SK-N-SH (cell line): Measurements from ENCODE around the gene KCNQ5. TPM values are rescaled to one million over a fixed set of nuclear protein-coding genes. Genes with fewer than 3 reads are reported as not detected.

Experiments used
- CTCF ChIA-PET: fragments of 300-600, 350-600 bp; formaldehyde crosslinking; extraction: SDS; loops from one replicate; lab custom pipeline; 2021; lab: Yijun Ruan, JAX
- POLR2A ChIA-PET: fragments of 350-600 bp; sonication (Branson Sonifier 250); formaldehyde crosslinking; extraction: SDS; loops from one replicate; lab custom pipeline; 2020; ENCODE audit warnings: antibody characterized with exemption, inconsistent platforms; lab: Yijun Ruan, JAX
- DNase-seq: peaks from one replicate; pipeline ENCODE4 v3.0.0; 2012
- H2AFZ ChIP-seq: fragments of 200-600 bp; sonication (generic); 2 replicates; pipeline ENCODE4 v1.8.1; 2016; ENCODE audit warnings: antibody characterized with exemption, mild to moderate bottlenecking, low read depth
- H3F3A ChIP-seq: fragments of 200-600 bp; sonication (generic); replicated peaks from 2 replicates; pipeline ENCODE3; 2016; ENCODE audit warnings: antibody characterized with exemption, mild to moderate bottlenecking; ENCODE audit not compliant: insufficient read depth
- H3K27ac ChIP-seq, 2 experiments: fragments of 200-500 bp in 1 of 2; fragments of 200-600 bp in 1 of 2; sonication (Bioruptor generic) in 1 of 2; sonication (generic), shearing (Covaris generic) in 1 of 2; 2 replicates each; pipeline versions ENCODE4 v1.5.1 to v1.6.1; 2014 to 2016; ENCODE audit warnings: low read depth in 2 of 2, inconsistent platforms in 1 of 2, low read length in 1 of 2, mild to moderate bottlenecking in 1 of 2, mixed read lengths in 1 of 2
- H3K27me3 ChIP-seq: fragments of 200-600 bp; sonication (generic), shearing (Covaris generic); 2 replicates; pipeline ENCODE4 v1.6.1; 2016; ENCODE audit warnings: mixed run types; ENCODE audit not compliant: insufficient read depth
- H3K36me3 ChIP-seq, 2 experiments: fragments of 200-500 bp in 1 of 2; fragments of 200-600 bp in 1 of 2; sonication (Bioruptor generic) in 1 of 2; sonication (generic) in 1 of 2; replicated peaks in 1 of 2; 2 replicates each; pipeline versions ENCODE3 to v1.5.1; 2014 to 2016; ENCODE audit warnings: low read length in 1 of 2, mild to moderate bottlenecking in 1 of 2; ENCODE audit not compliant: insufficient read depth in 2 of 2, control insufficient read depth in 1 of 2
- H3K4me1 ChIP-seq, 2 experiments: fragments of 200-500 bp in 1 of 2; fragments of 200-600 bp in 1 of 2; sonication (Bioruptor generic) in 1 of 2; sonication (generic), shearing (Covaris generic) in 1 of 2; 2 replicates each; pipeline versions ENCODE4 v1.5.1 to v1.6.1; 2014 to 2016; ENCODE audit warnings: low read depth in 1 of 2, low read length in 1 of 2, mixed run types in 1 of 2; ENCODE audit not compliant: insufficient read depth in 2 of 2, control insufficient read depth in 1 of 2
- H3K4me2 ChIP-seq: fragments of 200-600 bp; sonication (generic), shearing (Covaris generic); 2 replicates; pipeline ENCODE4 v1.6.1; 2017; ENCODE audit warnings: mixed run types
- H3K4me3 ChIP-seq, 2 experiments: fragments of 200-500 bp in 1 of 2; fragments of 200-600 bp in 1 of 2; sonication (Bioruptor generic) in 1 of 2; sonication (generic), shearing (Covaris generic) in 1 of 2; 2 replicates each; pipeline versions ENCODE4 v1.5.1 to v1.8.1; 2014 to 2016; ENCODE audit warnings: low read depth in 2 of 2, inconsistent platforms in 1 of 2, low read length in 1 of 2, mild to moderate bottlenecking in 1 of 2, mixed read lengths in 1 of 2, moderate library complexity in 1 of 2
- H3K79me2 ChIP-seq: fragments of 200-600 bp; sonication (generic); 2 replicates; pipeline ENCODE4 v1.8.1; 2017; ENCODE audit warnings: mild to moderate bottlenecking; ENCODE audit not compliant: insufficient read depth
- H3K9ac ChIP-seq: fragments of 200-600 bp; sonication (generic); 2 replicates; pipeline ENCODE4 v1.6.1; 2017; ENCODE audit warnings: mixed run types
- H3K9me2 ChIP-seq: fragments of 200-600 bp; sonication (generic); 2 replicates; pipeline ENCODE4 v1.6.1; 2017; ENCODE audit warnings: mixed run types
- H3K9me3 ChIP-seq: fragments of 200-600 bp; sonication (generic); 2 replicates; pipeline ENCODE4 v1.6.1; 2017; ENCODE audit warnings: mixed run types, mild to moderate bottlenecking, moderate library complexity
- H4K20me1 ChIP-seq: fragments of 200-600 bp; sonication (generic); 2 replicates; pipeline ENCODE4 v1.6.1; 2017; ENCODE audit warnings: mild to moderate bottlenecking, mixed run types; ENCODE audit not compliant: insufficient read depth
- CTCF ChIP-seq: fragments of 200-600 bp; sonication (generic); IDR thresholded peaks from 2 replicates; pipeline ENCODE4 v1.6.1; 2017; ENCODE audit warnings: antibody characterized with exemption, mild to moderate bottlenecking, moderate library complexity
- ELF1 ChIP-seq: IDR thresholded peaks from 2 replicates; pipeline ENCODE4 v1.4.0; 2012
- EZH2phosphoT487 ChIP-seq: fragments of 200-600 bp; sonication (generic); IDR thresholded peaks from 2 replicates; pipeline ENCODE4 v1.6.1; 2017; ENCODE audit warnings: low read depth, mixed run types, mild to moderate bottlenecking, antibody characterized with exemption, moderate library complexity, borderline replicate concordance
- FOXJ3 ChIP-seq: sonication (generic); formaldehyde crosslinking; IDR thresholded peaks from 2 replicates; pipeline ENCODE4 v1.5.1; 2020; ENCODE audit warnings: mild to moderate bottlenecking, missing genetic modification reagents
- FOXM1 ChIP-seq: IDR thresholded peaks from 2 replicates; pipeline ENCODE4 v1.4.0; 2012; ENCODE audit warnings: low read depth, mild to moderate bottlenecking
- MAX ChIP-seq: IDR thresholded peaks from 2 replicates; pipeline ENCODE4 v1.4.0; 2012; ENCODE audit warnings: low read depth
- MEF2A ChIP-seq: IDR thresholded peaks from 2 replicates; pipeline ENCODE4 v1.4.0; 2012; ENCODE audit warnings: low read depth, borderline replicate concordance
- MXI1 ChIP-seq: IDR thresholded peaks from 2 replicates; pipeline ENCODE4 v1.6.1; 2012; ENCODE audit warnings: mild to moderate bottlenecking, low read depth, low read length, improper control_type of control experiment
- RAD21 ChIP-seq: IDR thresholded peaks from 2 replicates; pipeline ENCODE4 v1.6.1; 2012; ENCODE audit warnings: mild to moderate bottlenecking, low read length
- RCOR1 ChIP-seq: fragments of 150-350 bp; IDR thresholded peaks from 2 replicates; pipeline ENCODE4 v1.6.1; 2017; ENCODE audit warnings: antibody characterized with exemption, low read length
- RFX5 ChIP-seq: IDR thresholded peaks from 2 replicates; pipeline ENCODE4 v1.6.1; 2012; ENCODE audit warnings: mild to moderate bottlenecking, improper control_type of control experiment, low read length
- SMC3 ChIP-seq: IDR thresholded peaks from 2 replicates; pipeline ENCODE4 v1.6.1; 2012; ENCODE audit warnings: low read depth, low read length, improper control_type of control experiment
- TAF1 ChIP-seq: IDR thresholded peaks from 2 replicates; pipeline ENCODE4 v1.6.1; 2012; ENCODE audit warnings: low read depth, mild to moderate bottlenecking, low read length, moderate library complexity, borderline replicate concordance
- TCF12 ChIP-seq: IDR thresholded peaks from 2 replicates; pipeline ENCODE4 v1.4.0; 2012
- USF1 ChIP-seq: IDR thresholded peaks from 2 replicates; pipeline ENCODE4 v1.4.0; 2012; ENCODE audit warnings: low read depth, borderline replicate concordance
- ZBTB33 ChIP-seq: IDR thresholded peaks from 2 replicates; pipeline ENCODE4 v1.4.0; 2012; ENCODE audit warnings: low read depth, borderline replicate concordance
- WGBS: methylation state at CpG from one replicate; pipeline ENCODE4 v1.1.6; 2017; ENCODE audit warnings: low lambda C conversion rate; 5-methylcytosine and 5-hydroxymethylcytosine counted together
- polyA plus RNA-seq, 3 experiments: library from polyadenylated mRNA; depleted of rRNA; stranded (reverse); fragments of >200 nt; gene quantifications; 2 replicates each; pipeline ENCODE4 v1.2.3, GENCODE V29; 2012

The KCNQ5 gene
- polyA plus RNA-seq, 1 of the 3 experiments (the other 2 are of a cell fraction): 3.2 TPM

- no peak for TF ChIP-seq ELF1
- no peaks in the 10 kb centered on the region for H3F3A ChIP-seq
- CTCF ChIA-PET: no interaction called here
- H3K79me2 ChIP-seq: no peaks in the 10 kb centered on the region
- WGBS: 98% methylated on average over 7 of the region's 7 CpGs
- H3K9me2 ChIP-seq: no peaks in the 10 kb centered on the region
- H3K27ac ChIP-seq: no peak overlapping the region
- H2AFZ ChIP-seq: no peak overlapping the region
- no peak for DNase-seq
- H3K9me3 ChIP-seq: no peaks in the 10 kb centered on the region
- no peaks in the 10 kb centered on the region for H4K20me1 ChIP-seq
- H3K9ac ChIP-seq: no peak overlapping the region
- no peaks in the 10 kb centered on the region for H3K4me1 ChIP-seq
- H3K27me3 ChIP-seq: no peaks in the 10 kb centered on the region
- H3K4me2 ChIP-seq: no peak overlapping the region
- no peak overlapping the region for H3K4me3 ChIP-seq
- POLR2A ChIA-PET: no interaction called here
- peaks cover 0 to 20% of the 10 kb centered on the region in 2 experiments for H3K36me3 ChIP-seq
Measured at GRCh38 chr6:73194744-73195143, 572.9 kb downstream of the KCNQ5 start.

- H3K4me2 ChIP-seq: no peak overlapping the region
- no peaks in the 10 kb centered on the region for H3K27me3 ChIP-seq
- TF ChIP-seq MXI1: no peak
- no peak for TF ChIP-seq RCOR1
- no peak for TF ChIP-seq FOXJ3 (CRISPR knock-in tag)
- TF ChIP-seq USF1: no peak
- no peak for TF ChIP-seq MAX
- TF ChIP-seq TAF1: no peak
- no peak for TF ChIP-seq SMC3
- TF ChIP-seq TCF12: no peak
- no peak for TF ChIP-seq ELF1
- no peak for TF ChIP-seq RFX5
- no peak for TF ChIP-seq EZH2phosphoT487
- no peak for TF ChIP-seq ZBTB33
- no peak for TF ChIP-seq MEF2A
- TF ChIP-seq RAD21: no peak
- TF ChIP-seq CTCF: no peak
- TF ChIP-seq FOXM1: no peak
- DNase-seq: no peak
- no peaks in the 10 kb centered on the region for H3K79me2 ChIP-seq
- H3K4me3 ChIP-seq: no peak overlapping the region
- no peak overlapping the region for H3K9ac ChIP-seq
- no peak overlapping the region for H3K27ac ChIP-seq
- H2AFZ ChIP-seq: no peak overlapping the region
- peaks cover 0 to 6% of the 10 kb centered on the region in 2 experiments for H3K36me3 ChIP-seq
- H3K9me2 ChIP-seq: no peaks in the 10 kb centered on the region
- H3K9me3 ChIP-seq: no peaks in the 10 kb centered on the region
- ChIA-PET CTCF (no interaction called here), POLR2A (no interaction called here)
- H3F3A ChIP-seq: no peaks in the 10 kb centered on the region
- peaks cover 0 to 8% of the 10 kb centered on the region in 2 experiments; a peak in 1 of 4 replicates for H3K4me1 ChIP-seq
- WGBS: 86% methylated on average over 3 of the region's 3 CpGs
- H4K20me1 ChIP-seq: no peaks in the 10 kb centered on the region
Measured at GRCh38 chr6:73200247-73200646, 578.4 kb downstream of the KCNQ5 start.
